Measurements from ENCODE around the gene SIX6. TPM values are rescaled to one million over a fixed set of nuclear protein-coding genes. Genes with fewer than 3 reads are reported as not detected.

Gene SIX6
- total RNA-seq = not detected in 2 replicates

DNA sequence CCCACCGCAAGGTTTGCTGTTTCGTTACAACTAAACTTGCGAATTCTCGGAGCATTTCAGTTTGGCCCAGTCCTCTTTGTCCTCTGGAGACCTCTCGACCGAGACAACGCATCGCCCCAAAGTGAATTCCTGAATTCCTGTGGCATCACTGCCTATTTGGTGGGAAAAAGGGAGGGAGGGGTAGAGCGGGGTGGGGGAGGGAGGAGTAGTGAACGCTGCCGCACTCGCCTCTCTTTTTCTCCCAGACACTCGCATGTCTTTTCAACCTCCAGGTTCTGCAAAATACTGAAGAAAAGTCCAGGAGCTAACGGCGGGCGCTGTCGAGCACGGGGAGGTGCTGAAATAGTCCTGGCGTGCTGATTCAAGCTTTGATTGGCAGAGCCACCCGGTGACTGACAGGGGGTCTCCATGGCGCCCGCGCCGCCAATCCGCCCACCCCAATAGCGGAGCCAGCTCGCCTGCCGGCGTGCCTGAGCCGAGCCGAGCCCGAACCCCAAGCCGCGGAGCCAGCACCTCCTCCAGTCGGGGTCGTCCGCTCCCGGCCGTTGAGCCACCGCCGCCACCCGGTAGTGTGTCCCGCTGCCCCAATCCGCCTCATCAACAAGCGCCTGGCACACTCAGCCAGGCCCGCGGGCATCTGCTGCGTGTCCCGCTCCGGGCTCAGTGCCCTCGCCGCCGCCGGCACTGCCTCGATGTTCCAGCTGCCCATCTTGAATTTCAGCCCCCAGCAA lies at the start of gene SIX6:
SIX6 (plus strand) TSS at position 440 of the 731 bp plus-strand sequence; CDS start at position 693, 253 bp downstream.

GRCh38 chr14:60485598-60486251 lies 23.2 kb upstream of the SIX6 start, which contains the start of gene C14orf39:
Gene C14orf39 (minus strand): TSS chr14:60486063. CDS start chr14:60485078, 985 bp downstream.

Other genes with a start within 250 kb of the SIX6 start
- gene C14orf39, start 23.1 kb upstream of the SIX6 start, total RNA-seq = not detected in 2 replicates
- 0.38 and 0.56 TPM in 2 replicates for gene SIX1, start 140.3 kb downstream of the SIX6 start, total RNA-seq
- 8.1 and 9.6 TPM in 2 replicates for gene SIX4, start 215.2 kb downstream of the SIX6 start, total RNA-seq
- gene MNAT1, start 225.6 kb downstream of the SIX6 start, total RNA-seq = 65.7 and 68.6 TPM in 2 replicates